GM20431 (cell line): ENCODE measurements around the gene AMBP.

Experiments used
- in situ Hi-C: fragments of 300-500 bp; cut with MseI, MboI; formaldehyde crosslinking; loops from one replicate; pipeline ENCODE4 v1.15.0; 2020; ENCODE audit warnings: low sequenced_read_pairs; ENCODE audit not compliant: unreplicated experiment

AMBP gene

DNA sequence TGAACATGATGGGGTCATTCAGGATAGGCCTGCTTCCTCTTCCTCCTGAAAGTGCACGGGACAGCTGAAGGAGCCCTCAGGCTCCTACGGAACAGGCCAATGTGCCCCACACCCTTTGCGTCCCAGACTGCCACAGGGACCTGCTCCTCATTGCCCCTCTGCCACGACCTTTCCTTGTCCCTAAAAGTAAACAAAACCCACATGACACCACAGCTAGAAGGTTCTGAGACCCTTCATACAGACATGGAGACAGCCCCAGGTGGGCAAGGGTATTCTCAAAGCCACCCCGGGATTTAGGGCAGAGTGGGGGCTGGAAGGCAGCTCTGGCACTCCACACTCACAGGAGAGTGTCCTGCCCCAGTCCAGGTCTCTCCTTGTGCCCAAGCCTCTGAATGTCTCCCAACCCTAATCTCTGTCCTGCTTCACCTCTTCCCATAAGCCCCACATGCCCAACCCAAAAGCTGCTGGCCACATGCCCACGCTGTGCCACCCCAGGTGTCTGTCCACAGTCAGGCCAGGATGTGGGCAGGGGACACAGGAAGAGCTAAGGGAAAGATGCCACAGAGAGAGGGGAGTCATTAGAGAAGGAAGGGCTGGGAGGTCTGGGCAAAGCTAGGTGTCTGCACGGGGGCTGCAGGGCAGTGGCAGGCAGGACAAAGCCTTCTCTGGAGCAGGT, 800 bp downstream of the AMBP start:
- in situ Hi-C loops, result no loop called here

DNA sequence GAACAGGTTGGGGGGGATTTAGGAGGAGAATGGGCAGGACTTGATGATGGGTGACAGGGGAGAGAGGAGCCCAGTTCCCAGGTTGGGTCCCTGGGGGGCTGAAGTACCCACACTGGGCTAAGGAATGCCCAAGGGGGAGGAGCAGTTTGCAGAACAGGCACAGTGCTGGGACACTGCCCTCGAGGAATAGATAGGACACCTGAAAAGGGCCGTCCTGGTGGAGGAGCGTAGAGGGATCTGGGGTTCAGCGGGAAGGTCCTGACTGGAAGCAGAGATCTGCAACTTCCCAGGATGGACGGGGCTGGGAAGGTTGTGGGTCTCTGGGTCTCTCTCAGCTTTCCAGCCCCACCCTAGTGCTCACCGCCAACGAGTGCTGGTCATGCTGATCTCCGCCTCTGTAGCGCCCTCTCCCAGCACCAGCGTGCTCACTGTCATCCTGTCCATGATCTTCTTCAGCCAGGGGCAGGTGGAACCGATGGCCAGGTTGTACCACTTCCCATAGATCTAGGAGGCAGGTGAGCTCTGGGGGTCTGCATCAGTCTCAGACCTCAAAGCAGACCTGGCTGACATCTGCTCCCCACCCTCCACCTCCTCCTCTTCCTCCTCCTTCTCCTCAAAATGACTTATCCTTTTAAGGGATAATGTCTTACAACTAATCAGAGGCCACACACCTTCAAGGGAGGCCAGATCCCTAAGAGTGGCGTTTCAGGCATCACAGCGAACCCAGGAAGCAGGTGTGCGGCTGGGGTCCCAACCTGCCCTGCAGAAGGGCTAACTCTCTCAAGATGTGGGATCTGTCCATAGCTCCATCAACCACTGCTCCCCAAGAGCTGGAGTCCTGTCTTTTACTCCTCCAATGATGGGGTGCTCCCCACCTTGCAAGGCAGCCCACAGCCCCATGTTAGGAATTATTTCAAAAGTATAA, 1.6 kb downstream of the AMBP start:
- in situ Hi-C loops, result no loop called here

DNA sequence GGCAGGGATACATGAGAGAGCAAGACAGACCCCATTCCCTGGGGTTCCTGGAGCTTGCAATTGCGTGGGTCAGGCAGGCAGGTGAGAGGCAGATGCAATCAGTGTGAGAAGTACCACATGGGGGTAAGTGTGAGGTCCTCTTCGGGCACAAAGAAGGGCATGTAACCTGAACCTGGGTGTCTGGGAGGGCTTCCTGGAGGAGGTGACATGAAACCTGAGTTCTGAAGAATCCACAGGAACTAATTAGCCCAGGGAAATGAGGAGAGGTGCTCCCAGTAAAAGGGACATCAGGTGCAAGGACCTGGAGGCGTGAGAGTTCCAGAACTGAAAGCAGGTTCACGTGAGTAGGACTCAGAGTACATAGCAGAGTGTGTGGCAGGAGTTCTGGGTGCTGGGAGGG, 2.5 kb downstream of the AMBP start:
- in situ Hi-C loops, result no loop called here

DNA sequence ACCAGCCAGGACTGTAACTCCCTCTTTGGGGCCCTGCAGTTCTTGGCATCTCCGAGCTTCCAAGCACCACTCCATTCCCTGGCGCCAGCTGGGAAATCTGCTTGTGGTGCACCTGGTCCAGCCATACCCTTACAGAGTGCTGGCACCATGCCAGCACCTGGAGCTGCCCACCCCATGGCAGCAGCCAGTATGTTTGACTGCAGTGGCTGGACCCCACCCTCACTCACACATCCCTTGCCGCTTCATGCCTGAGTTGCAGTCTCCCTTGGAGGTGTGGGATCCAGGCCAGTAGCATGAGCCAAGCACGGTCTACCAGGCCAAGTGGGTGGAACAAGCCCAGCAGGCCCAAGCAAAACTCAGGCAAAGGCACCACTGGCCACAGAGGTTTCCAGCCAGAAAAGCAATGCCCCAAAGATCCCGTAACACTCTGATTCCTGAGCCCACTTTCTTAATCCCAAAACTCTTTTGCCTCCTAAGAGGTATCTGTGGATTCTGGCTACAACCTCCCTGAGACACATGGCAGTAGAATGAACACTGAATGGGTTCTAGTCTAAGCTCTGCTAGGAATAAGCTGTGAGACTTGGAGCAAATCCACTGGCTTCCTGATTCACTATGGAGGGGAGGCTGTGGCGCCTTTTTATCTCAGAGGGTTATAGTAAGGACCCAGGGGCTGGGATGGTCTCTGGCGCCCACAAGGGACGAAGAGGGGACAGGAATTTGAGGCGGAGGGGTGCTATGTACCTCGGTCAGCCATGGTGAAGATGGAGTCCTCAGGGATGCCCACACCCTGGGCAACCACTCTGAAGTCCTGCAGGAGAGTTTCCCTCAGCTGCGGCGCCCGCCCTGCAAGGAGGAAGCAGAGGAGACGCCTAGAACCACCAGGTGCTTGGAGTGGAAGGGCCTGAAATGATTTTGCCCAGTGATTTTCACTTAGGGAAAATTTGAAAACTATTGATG, 5.6 kb downstream of the AMBP start:
- in situ Hi-C loops, result no loop called here

DNA sequence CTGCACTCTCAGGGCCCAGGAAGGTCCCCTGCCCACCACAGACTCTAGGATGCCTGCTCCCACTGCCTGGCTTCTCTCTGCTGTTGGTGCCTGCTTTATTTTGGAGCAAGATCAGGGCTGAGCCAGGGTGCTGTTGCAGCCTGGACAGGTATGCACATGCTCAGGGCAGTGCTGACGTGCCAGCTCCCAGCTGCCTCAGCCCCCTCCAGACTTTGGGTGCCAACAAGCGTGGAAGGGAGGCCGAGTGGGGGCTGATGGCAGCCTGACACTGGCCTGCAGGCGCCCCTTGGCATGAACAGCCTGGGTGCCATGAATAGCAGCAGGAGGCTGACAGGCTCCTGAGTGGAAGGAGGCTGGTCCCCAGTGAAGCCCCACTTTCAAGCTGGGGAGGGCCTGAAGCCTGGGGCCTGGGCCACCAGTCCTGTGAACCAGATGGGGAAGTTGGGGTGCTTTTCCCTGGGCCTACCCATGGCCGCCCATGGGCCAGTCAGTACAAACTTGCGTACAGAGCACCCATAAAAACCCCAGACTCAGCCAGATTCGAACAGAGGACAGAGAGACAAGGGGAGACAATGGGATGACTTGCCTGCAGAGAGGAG, 6.8 kb downstream of the AMBP start:
- in situ Hi-C loops, result no loop called here

DNA sequence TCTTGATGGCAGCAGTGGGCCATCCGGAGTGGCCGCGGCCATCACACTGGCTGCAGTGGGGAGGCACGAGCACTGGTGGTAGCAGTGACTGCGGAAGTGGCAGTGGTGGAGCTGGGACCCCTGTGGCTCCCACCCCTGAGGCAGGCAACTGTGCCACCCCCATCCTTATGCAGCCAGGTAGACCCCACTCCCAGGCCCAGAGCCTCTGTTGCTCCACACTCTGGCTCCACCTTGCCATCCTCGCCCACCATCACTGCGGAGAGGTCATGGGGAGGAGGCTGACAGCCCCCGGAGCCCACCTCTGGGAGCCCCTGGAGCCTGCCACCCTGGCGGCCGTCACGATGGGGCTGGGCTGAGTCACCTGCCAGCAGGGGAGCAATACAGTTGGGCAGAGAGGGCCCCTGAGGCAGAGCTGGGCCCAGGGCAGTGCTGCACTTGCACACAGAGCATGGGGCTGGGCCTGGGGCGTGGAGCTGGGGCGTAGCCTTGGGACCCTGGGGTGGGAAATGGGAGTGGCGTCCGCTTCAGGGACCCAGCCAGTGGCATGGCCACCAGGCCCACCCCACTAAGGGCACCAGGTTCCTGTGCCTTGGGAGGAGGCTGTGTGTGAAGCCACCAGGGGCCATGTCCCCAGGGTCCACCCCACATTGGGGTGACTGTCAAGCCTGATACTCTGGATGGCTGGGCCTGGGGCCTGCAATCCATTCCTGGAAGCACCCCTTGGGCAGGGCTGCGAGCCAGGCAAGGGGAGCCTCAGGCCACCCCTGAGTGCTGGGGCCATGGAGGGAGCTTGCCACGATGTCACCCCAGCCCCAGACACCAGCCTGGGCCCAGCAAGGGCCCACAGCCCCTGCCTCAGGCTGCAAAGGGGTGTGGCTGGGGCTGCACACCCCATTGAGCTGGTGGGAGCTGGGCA, 7.7 kb downstream of the AMBP start:
- in situ Hi-C loops, result no loop called here

DNA sequence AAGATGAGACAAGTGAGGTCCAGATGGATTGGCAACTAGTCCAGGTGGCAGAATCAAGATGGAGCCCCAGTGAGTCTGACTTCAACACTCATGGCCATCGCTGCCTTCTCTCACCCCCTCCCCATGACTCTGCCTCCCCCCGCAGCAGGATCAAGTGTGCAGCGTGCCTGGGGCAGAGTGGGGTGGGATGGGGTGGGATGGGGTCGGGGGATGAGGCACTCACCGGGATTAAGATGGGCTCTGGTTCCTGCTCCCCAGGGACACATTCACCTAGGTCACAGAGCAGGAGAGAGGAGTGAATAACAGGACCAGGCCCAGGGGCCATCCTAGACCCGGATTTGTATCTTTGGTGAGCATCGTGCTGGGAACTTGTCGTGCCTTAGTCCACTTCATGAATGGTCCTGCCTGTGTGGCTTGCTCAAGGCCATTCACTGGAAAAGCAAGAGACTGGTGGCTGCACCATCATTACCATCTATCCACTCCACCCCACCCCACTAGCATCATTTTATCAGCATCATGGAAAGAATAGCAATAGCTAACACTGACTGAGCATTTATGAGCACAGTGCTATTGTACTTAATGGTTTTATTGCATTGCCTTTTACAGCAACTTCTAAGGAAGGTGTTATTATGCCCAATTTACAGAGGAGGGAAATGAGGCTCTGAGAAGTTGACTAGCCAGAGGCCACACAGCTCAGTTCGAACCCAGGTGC, 8.5 kb downstream of the AMBP start:
- in situ Hi-C loops, result no loop called here

DNA sequence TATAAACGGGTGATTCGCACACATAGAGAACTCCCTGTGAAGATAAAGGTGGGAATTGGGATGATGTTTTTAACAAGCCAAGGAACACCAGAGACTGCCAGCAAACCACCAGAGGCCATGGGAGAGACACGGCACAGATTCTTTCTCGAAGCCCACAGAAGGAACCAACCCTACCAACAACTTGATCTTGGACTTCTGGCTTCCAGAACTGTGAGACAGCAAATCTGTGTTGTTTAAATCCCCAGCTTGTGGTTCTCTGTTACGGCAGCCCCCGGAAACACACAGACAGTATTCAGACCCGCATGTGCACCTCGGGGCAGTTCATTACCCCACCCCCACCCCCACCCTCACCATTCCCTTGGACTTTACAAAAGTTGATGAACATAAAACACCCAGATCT, 12.8 kb downstream of the AMBP start:
- in situ Hi-C loops, result no loop called here

DNA sequence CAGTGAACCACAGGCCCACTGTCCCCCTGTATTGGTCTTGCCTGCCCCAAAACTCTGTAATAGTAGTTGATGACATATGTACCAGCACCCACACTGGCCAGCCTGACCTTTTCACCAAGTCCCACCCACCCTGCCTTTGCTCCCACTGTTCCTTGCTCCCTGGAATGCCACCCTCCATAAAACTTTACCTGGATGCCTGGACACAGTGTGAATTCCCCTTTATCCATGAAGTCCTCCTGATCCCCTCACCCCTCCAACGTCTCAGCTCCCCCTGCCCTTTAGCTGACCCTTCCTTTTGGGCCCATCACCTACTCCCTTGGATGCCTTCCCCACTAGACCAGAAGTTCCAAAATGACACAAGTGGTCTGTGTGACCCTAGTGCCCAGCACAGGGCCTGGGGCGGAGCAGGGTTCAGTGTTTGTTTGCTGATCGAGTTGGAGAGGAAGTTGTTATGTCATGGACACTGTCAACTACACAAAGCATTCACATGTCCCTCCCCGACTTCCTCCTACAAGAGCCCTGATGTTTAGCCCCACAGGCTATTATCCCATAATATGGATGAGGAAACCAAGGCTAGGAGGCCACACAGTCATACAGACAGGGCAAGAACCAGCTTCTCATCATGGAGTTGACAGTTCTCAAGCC, 16.1 kb downstream of the AMBP start:
- in situ Hi-C loops, result no loop called here

DNA sequence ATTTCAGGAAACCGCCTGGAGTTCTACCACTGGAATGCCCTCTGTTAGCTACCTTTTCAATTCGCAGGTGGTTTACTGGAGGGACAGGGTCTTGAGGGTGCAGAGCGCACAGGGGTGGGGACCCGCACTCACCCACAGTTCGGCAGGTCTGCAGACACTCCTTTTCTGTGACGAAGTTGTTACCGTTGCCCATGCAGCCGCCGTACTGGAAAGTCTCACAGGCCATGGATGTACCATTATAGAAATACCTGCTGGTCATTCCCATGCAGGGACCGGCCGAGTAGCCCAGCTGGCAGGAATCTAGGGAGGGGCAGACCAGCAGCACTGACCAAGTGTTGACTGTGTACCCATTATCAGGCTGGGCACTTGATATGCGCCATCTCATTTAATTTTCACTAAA, 16.8 kb downstream of the AMBP start:
- in situ Hi-C loops, result no loop called here

DNA sequence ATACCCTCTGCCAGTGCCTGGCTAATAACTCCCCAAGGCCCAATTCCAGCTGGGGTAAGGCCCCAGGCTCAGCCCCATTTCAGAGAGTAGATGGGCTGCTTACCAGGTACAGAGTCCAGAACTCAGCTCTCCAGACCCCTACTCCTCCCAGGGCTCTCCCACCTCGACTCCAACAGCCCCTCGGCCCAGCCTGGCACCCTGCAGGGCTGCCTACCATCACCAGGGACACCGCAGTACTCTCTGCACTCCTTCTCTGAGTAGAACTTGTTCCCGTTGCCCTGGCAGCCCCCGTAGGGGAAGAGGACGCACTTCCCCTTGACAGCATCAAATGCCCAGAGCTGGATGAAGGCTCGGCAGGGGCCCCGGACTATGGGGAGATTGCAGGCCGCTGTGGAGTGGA, 17.4 kb downstream of the AMBP start:
- in situ Hi-C loops, result no loop called here

DNA sequence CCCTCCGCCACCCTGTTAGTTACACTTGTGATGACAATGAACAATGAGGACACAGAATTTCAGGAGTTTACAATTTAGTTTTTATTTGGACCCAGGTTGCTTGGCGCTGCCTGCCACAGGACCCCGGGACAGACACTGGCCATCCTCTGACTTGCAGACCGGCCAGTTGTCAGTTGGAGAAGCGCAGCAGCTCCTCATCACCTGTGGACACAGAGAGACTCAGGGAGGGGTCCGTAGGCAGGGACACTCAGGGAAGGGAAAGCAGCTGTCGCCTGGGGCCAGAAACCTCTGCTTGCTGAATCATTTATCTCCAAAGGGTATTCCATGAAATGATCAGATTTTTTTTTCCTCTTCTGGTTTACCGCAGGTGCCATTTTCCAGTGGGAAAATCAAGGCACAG, 18.0 kb downstream of the AMBP start:
- in situ Hi-C loops, result no loop called here

DNA sequence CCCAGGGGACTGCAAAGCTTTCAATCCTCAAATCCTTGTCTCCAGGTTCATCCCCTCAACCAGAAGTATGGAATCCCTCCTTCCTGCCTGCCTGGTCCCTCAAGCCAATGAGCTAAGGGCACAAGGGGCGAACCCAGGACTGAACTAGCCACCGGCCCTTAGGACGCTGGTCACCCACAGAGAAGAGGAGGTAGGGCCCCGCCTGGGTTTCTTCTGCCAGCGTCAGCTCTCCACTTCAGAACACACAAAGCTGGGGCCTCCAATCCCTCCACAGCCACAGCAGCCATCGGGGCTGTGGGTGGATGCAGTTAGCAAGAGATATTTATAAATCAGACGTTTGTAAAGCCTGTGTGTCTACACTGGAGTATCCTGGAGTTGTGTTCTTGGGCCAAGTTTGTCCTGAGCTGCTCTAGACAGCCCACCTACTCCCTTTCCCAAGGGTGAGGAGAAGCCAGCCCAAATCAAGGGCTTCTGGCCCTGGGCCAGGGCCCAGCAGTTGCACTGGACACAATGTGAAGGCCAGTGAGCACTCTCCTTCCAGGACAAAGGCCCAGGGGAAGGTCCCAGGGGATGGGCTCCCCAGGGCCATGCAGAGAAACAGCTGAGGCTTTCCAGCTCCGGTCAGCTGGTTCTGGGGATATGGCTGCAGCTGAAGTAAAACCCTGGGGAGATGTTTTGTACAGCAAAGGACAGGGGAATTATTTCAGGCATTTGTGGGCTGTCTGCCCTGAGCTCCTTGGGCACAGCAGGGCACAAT, 18.9 kb downstream of the AMBP start:
- in situ Hi-C loops, result no loop called here

DNA sequence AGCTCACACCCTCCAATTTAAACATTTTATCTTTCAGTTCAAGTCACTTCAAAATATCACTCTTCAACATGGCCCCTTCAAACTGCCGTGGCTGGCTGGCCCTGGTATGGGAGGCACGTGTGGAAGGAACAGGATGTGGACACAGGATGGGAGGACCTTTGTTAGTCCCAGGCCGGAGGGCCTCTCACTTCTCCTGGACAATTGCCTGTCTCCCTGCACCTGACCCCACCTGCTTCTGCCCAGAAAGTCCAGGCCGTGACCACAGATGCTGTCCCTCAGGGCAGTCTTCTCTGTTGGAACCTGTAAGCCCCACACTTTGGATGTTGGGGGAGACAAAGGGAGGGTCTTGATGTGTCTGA, 19.4 kb downstream of the AMBP start:
- in situ Hi-C loops, result no loop called here

DNA sequence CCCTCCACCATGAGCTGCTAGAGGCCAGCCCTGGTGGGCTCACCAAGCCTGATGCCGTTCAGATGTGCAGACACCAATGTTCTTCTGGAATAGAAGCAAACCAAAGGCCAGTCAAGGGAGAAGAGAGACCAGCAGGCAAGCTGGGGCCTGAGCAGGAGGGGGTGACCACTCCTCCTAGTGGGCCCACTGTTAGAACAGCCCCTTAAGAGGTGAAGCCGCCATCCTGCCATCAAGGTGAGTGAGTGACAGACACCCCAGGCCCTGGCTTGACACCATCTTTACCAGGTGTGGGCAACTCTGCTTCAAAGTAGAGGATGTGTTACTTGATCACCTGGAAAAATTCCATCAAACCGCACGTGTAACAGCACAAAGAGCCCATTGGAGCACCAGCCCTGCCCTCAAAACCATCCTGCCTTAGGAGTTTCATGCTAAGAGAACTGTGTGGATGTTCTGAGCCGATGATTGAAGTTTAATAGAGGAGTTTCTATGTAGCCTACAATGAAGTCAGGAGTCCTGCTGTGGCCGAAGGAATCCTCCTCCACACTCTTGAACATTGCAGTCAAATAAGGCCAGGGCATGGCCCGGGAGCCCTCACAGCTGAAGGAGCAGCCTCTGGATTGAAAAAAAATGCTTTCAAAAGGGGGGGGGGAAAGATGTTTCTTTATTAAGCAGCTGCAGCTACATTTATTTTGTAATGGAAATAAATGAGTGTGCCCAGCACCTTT, 20.8 kb downstream of the AMBP start:
- in situ Hi-C loops, result no loop called here

DNA sequence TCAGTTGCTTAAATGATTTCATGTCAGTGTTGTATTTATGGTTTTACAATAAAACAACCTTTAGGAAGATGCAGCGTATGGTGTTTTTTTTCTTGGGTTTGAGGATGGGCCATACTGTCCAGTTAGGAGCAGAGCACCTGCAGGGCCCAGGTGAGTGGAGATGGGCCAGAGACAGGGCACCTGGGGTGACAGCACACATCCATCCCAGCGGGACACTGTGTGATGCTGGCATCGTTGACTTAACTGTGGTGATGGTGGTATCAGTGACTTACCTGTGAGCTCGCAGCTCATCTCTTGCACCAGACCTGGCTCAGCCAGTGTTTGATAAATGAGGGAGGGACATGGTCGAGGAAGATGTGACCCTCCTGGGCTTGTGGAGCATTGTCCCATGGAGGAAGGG, 21.6 kb downstream of the AMBP start:
- in situ Hi-C loops, result no loop called here

DNA sequence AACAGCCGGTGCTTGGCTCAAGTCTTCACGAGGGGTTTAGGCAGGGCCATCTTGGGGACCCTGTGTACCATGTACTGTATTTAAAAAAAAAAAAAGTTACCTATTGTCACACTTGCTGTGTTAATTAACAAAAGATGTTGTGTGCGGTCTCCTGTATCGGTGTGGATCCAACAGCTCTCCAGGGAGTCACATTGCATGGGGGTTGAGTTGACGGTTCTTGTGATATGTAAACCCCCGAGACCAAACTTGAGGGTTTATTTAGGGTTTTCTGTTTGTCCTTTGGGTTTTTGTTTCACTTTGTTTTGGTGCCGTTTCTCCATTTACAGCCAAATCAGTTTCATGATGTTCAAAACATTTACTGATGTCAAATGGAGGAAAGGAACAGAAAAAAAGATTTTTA, 22.2 kb downstream of the AMBP start:
- in situ Hi-C loops, result no loop called here
